IMR-90 (cell line): ENCODE measurements around the gene RNASE12. TPM values are rescaled to one million over a fixed set of nuclear protein-coding genes. Genes with fewer than 3 reads are reported as not detected.

Experiments
- ATAC-seq: fragments of 200-7000 bp; cut with Tn5 transposase; 2 replicates; pipeline ENCODE4 v1.9.1; 2020; ENCODE audit warnings: low read depth, mild to moderate bottlenecking, moderate library complexity
- BruUV-seq: library from RNA; stranded (reverse); fragments of 400-500 nt; replicated peaks from 2 replicates; lab custom pipeline; 2021; lab: Mats Ljungman, UMichigan
- CTCF ChIA-PET: fragments of 300-600 bp; formaldehyde crosslinking; extraction: SDS; loops from one replicate; lab custom pipeline; 2021; ENCODE audit warnings: antibody characterized with exemption; lab: Yijun Ruan, JAX
- POLR2A ChIA-PET: fragments of 300-600 bp; sonication (Branson Sonifier 250); formaldehyde crosslinking; loops from one replicate; lab custom pipeline; 2022; ENCODE audit warnings: antibody characterized with exemption; ENCODE audit not compliant: unreplicated experiment; lab: Charles Lee
- DNase-seq: peaks from one replicate; pipeline ENCODE4 v3.0.0; 2013
- H2AFZ ChIP-seq: replicated peaks from 2 replicates; pipeline ENCODE3; 2013; ENCODE audit warnings: low read length, mild to moderate bottlenecking; ENCODE audit not compliant: poor library complexity
- H2AK5ac ChIP-seq: 2 replicates; pipeline ENCODE4 v1.6.1; 2013; ENCODE audit warnings: low read depth, low read length, inconsistent platforms
- H2AK9ac ChIP-seq: replicated peaks from 2 replicates; pipeline ENCODE3; 2013; ENCODE audit warnings: mild to moderate bottlenecking, low read depth, low read length, moderate library complexity; ENCODE audit not compliant: poor library complexity
- H2BK120ac ChIP-seq: 2 replicates; pipeline ENCODE4 v1.6.1; 2013; ENCODE audit warnings: low read depth, low read length, inconsistent platforms
- H2BK15ac ChIP-seq: 3 replicates; pipeline ENCODE4 v1.6.1; 2013; ENCODE audit warnings: low read depth, low read length, inconsistent platforms
- H2BK20ac ChIP-seq: 2 replicates; pipeline ENCODE4 v1.6.1; 2013; ENCODE audit warnings: low read depth, mild to moderate bottlenecking, inconsistent platforms, low read length, moderate library complexity
- H2BK5ac ChIP-seq: 2 replicates; pipeline ENCODE4 v1.6.1; 2013; ENCODE audit warnings: mild to moderate bottlenecking, low read depth, low read length, inconsistent platforms; ENCODE audit not compliant: poor library complexity, severe bottlenecking
- H3K14ac ChIP-seq: replicated peaks from 2 replicates; pipeline ENCODE4 v1.6.1; 2013; ENCODE audit warnings: low read depth, low read length, inconsistent platforms
- H3K18ac ChIP-seq: 2 replicates; pipeline ENCODE4 v1.6.1; 2013; ENCODE audit warnings: low read depth, low read length, control low read depth
- H3K23ac ChIP-seq: 2 replicates; pipeline ENCODE4 v1.6.1; 2013; ENCODE audit warnings: low read depth, low read length, inconsistent platforms
- H3K27ac ChIP-seq: 2 replicates; pipeline ENCODE4 v1.5.1; 2013; ENCODE audit warnings: mild to moderate bottlenecking, control low read depth, low read length; ENCODE audit not compliant: insufficient read depth
- H3K27me3 ChIP-seq: 2 replicates; pipeline ENCODE4 v1.6.1; 2013; ENCODE audit warnings: low read length; ENCODE audit not compliant: control insufficient read depth, insufficient read depth
- H3K36me3 ChIP-seq: 2 replicates; pipeline ENCODE4 v1.6.1; 2013; ENCODE audit warnings: low read length, mixed read lengths; ENCODE audit not compliant: control insufficient read depth, insufficient read depth
- H3K4ac ChIP-seq: 2 replicates; pipeline ENCODE4 v1.6.1; 2013; ENCODE audit warnings: low read depth, low read length, inconsistent platforms
- H3K4me1 ChIP-seq: 2 replicates; pipeline ENCODE4 v1.6.1; 2013; ENCODE audit warnings: low read length, mixed read lengths; ENCODE audit not compliant: control insufficient read depth, insufficient read depth
- H3K4me2 ChIP-seq: 2 replicates; pipeline ENCODE4 v1.6.1; 2013; ENCODE audit warnings: low read depth, mild to moderate bottlenecking, control low read depth, low read length, moderate library complexity
- H3K4me3 ChIP-seq: 2 replicates; pipeline ENCODE4 v1.5.1; 2013; ENCODE audit warnings: low read depth, mild to moderate bottlenecking, control low read depth, low read length, moderate library complexity; ENCODE audit not compliant: insufficient read depth
- H3K56ac ChIP-seq: 2 replicates; pipeline ENCODE4 v1.6.1; 2013; ENCODE audit warnings: low read length, inconsistent platforms; ENCODE audit not compliant: insufficient read depth; ENCODE audit errors: extremely low read depth
- H3K79me1 ChIP-seq, 2 experiments: 2 replicates each; pipeline ENCODE4 v1.6.1; 2013; ENCODE audit warnings: low read length in 2 of 2, inconsistent platforms in 1 of 2, low read depth in 1 of 2
- H3K9ac ChIP-seq: 2 replicates; pipeline ENCODE4 v1.6.1; 2013; ENCODE audit warnings: low read depth, low read length, control low read depth
- H3K9me1 ChIP-seq: 2 replicates; pipeline ENCODE4 v1.6.1; 2013; ENCODE audit warnings: low read length, inconsistent platforms; ENCODE audit not compliant: insufficient read depth
- H3K9me3 ChIP-seq: 2 replicates; pipeline ENCODE4 v1.6.1; 2013; ENCODE audit warnings: low read length; ENCODE audit not compliant: control insufficient read depth, insufficient read depth
- H4K20me1 ChIP-seq: 2 replicates; pipeline ENCODE4 v1.6.1; 2013; ENCODE audit warnings: low read length, inconsistent platforms; ENCODE audit not compliant: insufficient read depth
- H4K5ac ChIP-seq: 2 replicates; pipeline ENCODE4 v1.6.1; 2013; ENCODE audit warnings: mild to moderate bottlenecking, low read depth, low read length, control low read depth
- H4K8ac ChIP-seq, 2 experiments: 2 replicates each; pipeline ENCODE4 v1.6.1; 2013; ENCODE audit warnings: low read depth in 2 of 2, low read length in 2 of 2, control low read depth in 1 of 2, inconsistent platforms in 1 of 2
- H4K91ac ChIP-seq: 2 replicates; pipeline ENCODE4 v1.6.1; 2013; ENCODE audit warnings: low read depth, low read length, inconsistent platforms; ENCODE audit not compliant: insufficient read depth
- CEBPB ChIP-seq: IDR thresholded peaks from 2 replicates; pipeline ENCODE4 v1.6.1; 2012; ENCODE audit warnings: low read depth, low read length, improper control_type of control experiment
- CHD1 ChIP-seq: IDR thresholded peaks from 2 replicates; pipeline ENCODE4 v1.6.1; 2012; ENCODE audit warnings: low read depth, low read length, improper control_type of control experiment
- CTCF ChIP-seq: conservative IDR thresholded peaks from 2 replicates; pipeline ENCODE4 v1.5.1; 2012; ENCODE audit warnings: mild to moderate bottlenecking, low read depth, low read length, improper control_type of control experiment
- MAFK ChIP-seq: IDR thresholded peaks from 2 replicates; pipeline ENCODE4 v1.6.1; 2012; ENCODE audit warnings: low read depth, low read length, improper control_type of control experiment
- MAZ ChIP-seq: IDR thresholded peaks from 2 replicates; pipeline ENCODE4 v1.6.1; 2012; ENCODE audit warnings: low read depth, mild to moderate bottlenecking, low read length, improper control_type of control experiment, moderate library complexity, borderline replicate concordance
- MXI1 ChIP-seq: IDR thresholded peaks from 2 replicates; pipeline ENCODE4 v1.6.1; 2012; ENCODE audit warnings: low read depth, mild to moderate bottlenecking, low read length, moderate library complexity, borderline replicate concordance
- NFE2L2 ChIP-seq: fragments of 150-350 bp; IDR thresholded peaks from 2 replicates; pipeline ENCODE4 v1.6.1; 2016; ENCODE audit warnings: low read depth, mild to moderate bottlenecking, low read length
- POLR2A ChIP-seq: IDR thresholded peaks from 2 replicates; pipeline ENCODE4 v1.6.1; 2012; ENCODE audit warnings: mild to moderate bottlenecking, low read depth, low read length
- RCOR1 ChIP-seq: IDR thresholded peaks from 2 replicates; pipeline ENCODE4 v1.6.1; 2012; ENCODE audit warnings: mild to moderate bottlenecking, low read length, improper control_type of control experiment; ENCODE audit not compliant: insufficient replicate concordance
- USF2 ChIP-seq: fragments of 150-350 bp; IDR thresholded peaks from 2 replicates; pipeline ENCODE4 v1.6.1; 2017; ENCODE audit warnings: mild to moderate bottlenecking, antibody characterized with exemption, low read length, low read depth
- WGBS, 2 experiments: methylation state at CpG; one replicate each; pipeline versions ENCODE4 v1.1.5 to v1.1.7; 2013; ENCODE audit warnings: missing lambda C conversion rate in 2 of 2; ENCODE audit not compliant: insufficient read length in 1 of 2; ENCODE audit errors: extremely low coverage in 2 of 2; 5-methylcytosine and 5-hydroxymethylcytosine counted together
- dilution Hi-C: fragments of 300-500 bp; cut with HindIII; formaldehyde crosslinking; loops from one replicate; pipeline ENCODE4 v1.14.3; 2018; ENCODE audit warnings: low sequenced_read_pairs; ENCODE audit not compliant: unreplicated experiment
- in situ Hi-C: fragments of 300-500 bp; cut with MboI; formaldehyde crosslinking; loops from 3 replicates; pipeline ENCODE4 v1.14.3; 2019; ENCODE audit warnings: low sequenced_read_pairs, inconsistent platforms, mixed read lengths
- intact Hi-C: fragments of 100-400 bp; cut with micrococcal nuclease; formaldehyde crosslinking; loops from 2 replicates; pipeline ENCODE4 v1.10.0; 2022
- polyA plus RNA-seq, 3 experiments: library from polyadenylated mRNA; depleted of rRNA; stranded (reverse); fragments of >200 nt; gene quantifications; 2 replicates each; pipeline ENCODE4 v1.2.3, GENCODE V29; 2012; ENCODE audit warnings: low replicate concordance in 1 of 3
- total RNA-seq: library from RNA; depleted of rRNA; stranded (reverse); fragments of >200 nt; gene quantifications from 2 replicates; pipeline ENCODE4 v1.2.3, GENCODE V29; 2012

RNASE12 gene
- total and polyA plus RNA-seq, 2 of the 4 experiments (the other 2 are of a cell fraction), result not detected

GRCh38 chr14:20631880-20632389 lies 40.8 kb upstream of the RNASE12 start:
- BruUV-seq, result no TSS peak
- peak overlapping the region; percentile 71 for H3K4me2 ChIP-seq
- no peaks in the 10 kb centered on the region for H3K9me3 ChIP-seq
- no peak overlapping the region for H3K9ac ChIP-seq
- H3K23ac ChIP-seq, result no peak overlapping the region
- H2BK120ac ChIP-seq, result no peak overlapping the region
- H3K27me3 ChIP-seq, result peaks cover 4% of the 10 kb centered on the region
- DNase-seq, result peak; percentile 56
- H2AK5ac ChIP-seq, result no peak overlapping the region
- in situ Hi-C loops (loop anchor here (5.0 kb wide), 1 partner anchor 50 kb away; the partner anchor contains the start of gene RNASE4), intact Hi-C loops (loop anchor here (2.0 to 5.0 kb wide), 2 partner anchors 19 to 340 kb away; no protein-coding TSS in a partner anchor), dilution Hi-C loops (no loop called here)
- H3K4me1 ChIP-seq, result no peaks in the 10 kb centered on the region
- ChIA-PET CTCF (no interaction called here), POLR2A (interaction anchor here (0.6 kb wide), 1 partner anchor 59 kb away, joined by 4 read pairs; no protein-coding TSS in a partner anchor)
- no peak overlapping the region for H2BK20ac ChIP-seq
- no peak overlapping the region for H4K91ac ChIP-seq
- no peak; the same call in 1 of the 2 replicates for ATAC-seq
- no peaks in the 10 kb centered on the region for H3K79me1 ChIP-seq
- H3K14ac ChIP-seq, result no peak overlapping the region
- H3K4ac ChIP-seq, result no peak overlapping the region
- WGBS, 2 experiments, result 10% methylated on average over 2 of the region's 18 CpGs; no CpG with 5 or more reads in 1 of the 2 experiments
- TF ChIP-seq MAFK, result no peak
- no peak for TF ChIP-seq CTCF
- no peak for TF ChIP-seq NFE2L2
- TF ChIP-seq USF2, result no peak
- no peak for TF ChIP-seq MXI1
- TF ChIP-seq MAZ, result no peak
- TF ChIP-seq POLR2A, result no peak
- no peak for TF ChIP-seq CHD1
- TF ChIP-seq RCOR1, result no peak
- TF ChIP-seq CEBPB, result no peak
- H3K4me3 ChIP-seq, result peak overlapping the region; percentile 30; the same call in 1 of the 2 replicates
- no peak overlapping the region for H2AK9ac ChIP-seq
- H2BK5ac ChIP-seq, result no peak overlapping the region
- no peak overlapping the region for H4K5ac ChIP-seq
- H2BK15ac ChIP-seq, result no peak overlapping the region
- H4K8ac ChIP-seq, result no peak overlapping the region
- no peaks in the 10 kb centered on the region for H3K36me3 ChIP-seq
- H3K18ac ChIP-seq, result no peak overlapping the region
- no peaks in the 10 kb centered on the region for H3K9me1 ChIP-seq
- H4K20me1 ChIP-seq, result peaks cover 4% of the 10 kb centered on the region; the same call in 1 of the 2 replicates
- H3K56ac ChIP-seq, result no peak overlapping the region
- H2AFZ ChIP-seq, result no peak overlapping the region
- H3K27ac ChIP-seq, result no peak overlapping the region
